Fibroblast of lung (primary cell): Measurements from ENCODE around the gene HEG1. TPM values are rescaled to one million over a fixed set of nuclear protein-coding genes. Genes with fewer than 3 reads are reported as not detected.

Experiments used
- DNase-seq, 2 donors: peaks; one replicate each; pipeline versions ENCODE4 v3.0.0 to v3.0.0-alpha.2; 2010; ENCODE audit warnings: low read depth in 2 of 2
- H2AFZ ChIP-seq: 2 replicates; pipeline ENCODE4 v1.5.1; 2012; ENCODE audit warnings: low read length, control low read depth, inconsistent platforms
- H3K27ac ChIP-seq: 2 replicates; pipeline ENCODE4 v1.5.1; 2011; ENCODE audit warnings: low read length, control low read depth; ENCODE audit not compliant: insufficient read depth
- H3K27me3 ChIP-seq: 2 replicates; pipeline ENCODE4 v1.5.1; 2011; ENCODE audit warnings: mild to moderate bottlenecking, low read length; ENCODE audit not compliant: control insufficient read depth, insufficient read depth
- H3K36me3 ChIP-seq: 2 replicates; pipeline ENCODE4 v1.5.1; 2011; ENCODE audit warnings: low read length; ENCODE audit not compliant: control insufficient read depth, insufficient read depth
- H3K4me1 ChIP-seq: 2 replicates; pipeline ENCODE4 v1.5.1; 2011; ENCODE audit warnings: low read length; ENCODE audit not compliant: control insufficient read depth, insufficient read depth; ENCODE audit errors: extremely low read depth
- H3K4me2 ChIP-seq: 2 replicates; pipeline ENCODE4 v1.5.1; 2011; ENCODE audit warnings: low read length, control low read depth; ENCODE audit not compliant: insufficient read depth; ENCODE audit errors: extremely low read depth
- H3K4me3 ChIP-seq, 4 experiments: fragments of 200-600 bp in 1 of 4; sonication (generic) in 1 of 4; replicated peaks in 1 of 4; 2 replicates each; pipeline ENCODE4 v1.5.1; 2011 to 2016; ENCODE audit warnings: low read length in 4 of 4, low read depth in 3 of 4, mild to moderate bottlenecking in 3 of 4, control low read depth in 2 of 4, inconsistent platforms in 1 of 4, mixed read lengths in 1 of 4; ENCODE audit not compliant: insufficient read depth in 1 of 4; ENCODE audit errors: control extremely low read depth in 1 of 4
- H3K79me2 ChIP-seq: 2 replicates; pipeline ENCODE4 v1.5.1; 2012; ENCODE audit warnings: mild to moderate bottlenecking, low read length, inconsistent platforms; ENCODE audit not compliant: control insufficient read depth, insufficient read depth
- H3K9ac ChIP-seq: 2 replicates; pipeline ENCODE4 v1.5.1; 2011; ENCODE audit warnings: mild to moderate bottlenecking, low read length, control low read depth; ENCODE audit not compliant: insufficient read depth
- H3K9me3 ChIP-seq: 2 replicates; pipeline ENCODE4 v1.5.1; 2012; ENCODE audit warnings: low read depth, low read length; ENCODE audit not compliant: control insufficient read depth, insufficient read depth
- H4K20me1 ChIP-seq: 2 replicates; pipeline ENCODE4 v1.5.1; 2011; ENCODE audit warnings: low read length; ENCODE audit not compliant: control insufficient read depth, insufficient read depth; ENCODE audit errors: extremely low read depth
- CTCF ChIP-seq, 2 donors: IDR thresholded peaks in 1 of 2; conservative IDR thresholded peaks in 1 of 2; 1 replicate in 1 of 2; 2 replicates in 1 of 2; pipeline ENCODE4 v1.5.1; 2011 to 2012; ENCODE audit warnings: low read length in 2 of 2, control low read depth in 1 of 2, inconsistent platforms in 1 of 2, low read depth in 1 of 2, mild to moderate bottlenecking in 1 of 2
- EZH2 ChIP-seq: IDR thresholded peaks from 2 replicates; pipeline ENCODE4 v1.5.1; 2012; ENCODE audit warnings: low read length, control low read depth, mild to moderate bottlenecking; ENCODE audit errors: missing control alignments
- polyA plus RNA-seq, 2 donors: library from polyadenylated mRNA; depleted of rRNA in 1 of 2; stranded (reverse) in 1 of 2; unstranded in 1 of 2; fragments of >200 nt; gene quantifications; 2 replicates each; pipeline ENCODE4 v1.2.1, GENCODE V29; 2011 to 2012; ENCODE audit warnings: missing spikeins in 1 of 2
- total RNA-seq: library from RNA; depleted of rRNA; stranded (reverse); fragments of >200 nt; gene quantifications from 2 replicates; pipeline ENCODE4 v1.2.1, GENCODE V29; 2014

HEG1 gene
- total and polyA plus RNA-seq, 2 donors (not counting 1 experiment from before 2014, with no cell fraction given), result 137 to 305 TPM

GRCh38 chr3:124938896-124939295, 116.9 kb downstream of the HEG1 start:
- Histone ChIP-seq H2AFZ (no peak overlapping the region), H3K27ac (no peak overlapping the region), H3K36me3 (no peaks in the 10 kb centered on the region), H3K4me2 (no peak overlapping the region), H3K27me3 (no peaks in the 10 kb centered on the region), H4K20me1 (no peaks in the 10 kb centered on the region), H3K9ac (no peak overlapping the region), H3K79me2 (no peaks in the 10 kb centered on the region), H3K9me3 (no peaks in the 10 kb centered on the region), H3K4me3 (no peak overlapping the region), H3K4me1 (no peaks in the 10 kb centered on the region)
- TF ChIP-seq EZH2 (no peak), CTCF (conservative IDR thresholded peaks at IDR 0.05 in 1 of 2, IDR thresholded peaks at IDR 0.05 in 1 of 2; ENCODE audit: low read depth in 1 of 2, low read length in 2 of 2) (no peak)
- no peak for DNase-seq

GRCh38 chr3:124937049-124937448, 118.7 kb downstream of the HEG1 start:
- DNase-seq, result no peak

GRCh38 chr3:124935794-124936542, 119.8 kb downstream of the HEG1 start:
- no peak for TF ChIP-seq CTCF (conservative IDR thresholded peaks at IDR 0.05 in 1 of 2, IDR thresholded peaks at IDR 0.05 in 1 of 2; ENCODE audit: low read depth in 1 of 2, low read length in 2 of 2)
- no peak for TF ChIP-seq EZH2
- Histone ChIP-seq H4K20me1 (no peaks in the 10 kb centered on the region), H3K9ac (no peak overlapping the region), H2AFZ (no peak overlapping the region), H3K4me3 (no peak overlapping the region), H3K4me1 (no peaks in the 10 kb centered on the region), H3K79me2 (no peaks in the 10 kb centered on the region), H3K4me2 (no peak overlapping the region), H3K27ac (no peak overlapping the region), H3K36me3 (no peaks in the 10 kb centered on the region), H3K9me3 (no peaks in the 10 kb centered on the region), H3K27me3 (no peaks in the 10 kb centered on the region)
- DNase-seq, result no peak

More at GRCh38 chr3:124937049-124937448, 118.7 kb downstream of the HEG1 start:
- Histone ChIP-seq H3K9me3 (no peaks in the 10 kb centered on the region), H3K36me3 (no peaks in the 10 kb centered on the region), H3K4me1 (no peaks in the 10 kb centered on the region), H2AFZ (no peak overlapping the region), H3K4me3 (no peak overlapping the region), H3K79me2 (no peaks in the 10 kb centered on the region), H3K27ac (no peak overlapping the region), H3K4me2 (no peak overlapping the region), H3K9ac (no peak overlapping the region), H4K20me1 (no peaks in the 10 kb centered on the region), H3K27me3 (no peaks in the 10 kb centered on the region)
- TF ChIP-seq EZH2 (no peak), CTCF (conservative IDR thresholded peaks at IDR 0.05 in 1 of 2, IDR thresholded peaks at IDR 0.05 in 1 of 2; ENCODE audit: low read depth in 1 of 2, low read length in 2 of 2) (no peak)
